Mesendoderm (in vitro differentiated cells): ENCODE results near the gene YPEL2.

Experiments used
- DNase-seq: peaks from one replicate; pipeline ENCODE4 v3.0.0; 2013
- H2AK5ac ChIP-seq: 2 replicates; pipeline ENCODE4 v1.6.1; 2013; ENCODE audit warnings: low read length, inconsistent platforms
- H2BK120ac ChIP-seq: 2 replicates; pipeline ENCODE4 v1.6.1; 2013; ENCODE audit warnings: low read depth, mild to moderate bottlenecking, low read length, moderate library complexity, mixed read lengths
- H2BK15ac ChIP-seq: replicated peaks from 2 replicates; pipeline ENCODE4 v1.6.1; 2013; ENCODE audit warnings: low read depth, mild to moderate bottlenecking, moderate library complexity
- H2BK5ac ChIP-seq: 2 replicates; pipeline ENCODE4 v1.6.1; 2013; ENCODE audit warnings: low read length, inconsistent platforms
- H3K18ac ChIP-seq: 2 replicates; pipeline ENCODE4 v1.6.1; 2013; ENCODE audit warnings: mild to moderate bottlenecking, low read length, mixed read lengths
- H3K23ac ChIP-seq: one replicate; pipeline ENCODE4 v1.6.1; 2013; ENCODE audit warnings: low read length
- H3K27ac ChIP-seq: 2 replicates; pipeline ENCODE4 v1.5.1; 2013; ENCODE audit warnings: low read depth, mild to moderate bottlenecking, inconsistent platforms, low read length, moderate library complexity
- H3K27me3 ChIP-seq: 2 replicates; pipeline ENCODE4 v1.6.1; 2013; ENCODE audit warnings: low read length, control low read depth, mild to moderate bottlenecking, inconsistent platforms; ENCODE audit not compliant: insufficient read depth, poor library complexity
- H3K36me3 ChIP-seq: 2 replicates; pipeline ENCODE4 v1.6.1; 2013; ENCODE audit warnings: low read length, inconsistent platforms; ENCODE audit not compliant: control insufficient read depth, insufficient read depth
- H3K4ac ChIP-seq: one replicate; pipeline ENCODE4 v1.6.1; 2013; ENCODE audit warnings: low read depth, mild to moderate bottlenecking, low read length, moderate library complexity
- H3K4me1 ChIP-seq: 2 replicates; pipeline ENCODE4 v1.6.1; 2013; ENCODE audit warnings: low read depth, low read length, inconsistent platforms; ENCODE audit not compliant: control insufficient read depth
- H3K4me2 ChIP-seq: 2 replicates; pipeline ENCODE4 v1.6.1; 2013; ENCODE audit warnings: low read length
- H3K4me3 ChIP-seq: 2 replicates; pipeline ENCODE4 v1.5.1; 2013; ENCODE audit warnings: mild to moderate bottlenecking, low read length
- H3K56ac ChIP-seq: one replicate; pipeline ENCODE4 v1.6.1; 2013; ENCODE audit warnings: low read length
- H3K79me1 ChIP-seq: 2 replicates; pipeline ENCODE4 v1.6.1; 2013; ENCODE audit warnings: low read length, inconsistent platforms
- H3K79me2 ChIP-seq: 2 replicates; pipeline ENCODE4 v1.6.1; 2013; ENCODE audit warnings: mild to moderate bottlenecking, low read length; ENCODE audit not compliant: control insufficient read depth, insufficient read depth
- H3K9ac ChIP-seq: 2 replicates; pipeline ENCODE4 v1.6.1; 2013; ENCODE audit warnings: low read length, inconsistent platforms
- H4K5ac ChIP-seq: one replicate; pipeline ENCODE4 v1.6.1; 2013; ENCODE audit warnings: low read length
- H4K8ac ChIP-seq: one replicate; pipeline ENCODE4 v1.6.1; 2013; ENCODE audit warnings: low read depth, mild to moderate bottlenecking, control low read depth, low read length, moderate library complexity
- WGBS: extraction: QIAGEN DNeasy Blood & Tissue Kit; methylation state at CpG from one replicate; pipeline ENCODE4 v1.1.7; 2013; ENCODE audit warnings: low lambda C conversion rate, missing lambda C conversion rate; ENCODE audit not compliant: insufficient coverage; ENCODE audit errors: extremely low coverage; 5-methylcytosine and 5-hydroxymethylcytosine counted together

YPEL2 gene

GRCh38 chr17:59396134-59396826, 64.8 kb downstream of the YPEL2 start:
- peaks cover 2% of the 10 kb centered on the region for H3K36me3 ChIP-seq

GRCh38 chr17:59397316-59398073, 66.0 kb downstream of the YPEL2 start:
- Histone ChIP-seq H2BK5ac (no peak overlapping the region), H3K56ac (no peak overlapping the region), H3K4me3 (no peak overlapping the region), H3K36me3 (peaks cover 2% of the 10 kb centered on the region), H3K27me3 (no peaks in the 10 kb centered on the region), H3K18ac (no peak overlapping the region), H2AK5ac (no peak overlapping the region), H4K5ac (no peak overlapping the region), H3K27ac (no peak overlapping the region), H3K4ac (no peak overlapping the region), H2BK120ac (no peak overlapping the region), H3K4me2 (no peak overlapping the region), H3K79me2 (no peaks in the 10 kb centered on the region), H3K4me1 (no peaks in the 10 kb centered on the region), H2BK15ac (no peak overlapping the region), H4K8ac (no peak overlapping the region), H3K79me1 (no peaks in the 10 kb centered on the region), H3K23ac (no peak overlapping the region), H3K9ac (no peak overlapping the region)
- no CpG with 5 or more reads among the region's 15 CpGs for WGBS
- no peak for DNase-seq

More at GRCh38 chr17:59396134-59396826, 64.8 kb downstream of the YPEL2 start:
- Histone ChIP-seq H3K27ac (no peak overlapping the region), H3K23ac (no peak overlapping the region), H3K27me3 (no peaks in the 10 kb centered on the region), H2BK15ac (no peak overlapping the region), H3K4me3 (no peak overlapping the region), H3K4me1 (no peaks in the 10 kb centered on the region), H4K8ac (no peak overlapping the region), H3K4me2 (no peak overlapping the region), H3K79me1 (no peaks in the 10 kb centered on the region), H3K56ac (no peak overlapping the region), H3K9ac (no peak overlapping the region), H2AK5ac (no peak overlapping the region), H3K18ac (no peak overlapping the region), H3K4ac (no peak overlapping the region), H2BK5ac (no peak overlapping the region), H4K5ac (no peak overlapping the region), H3K79me2 (no peaks in the 10 kb centered on the region), H2BK120ac (no peak overlapping the region)
- no peak for DNase-seq
- WGBS: no CpG with 5 or more reads among the region's 9 CpGs

GRCh38 chr17:59399914-59400313, 68.5 kb downstream of the YPEL2 start:
- WGBS: no CpG with 5 or more reads among the region's 7 CpGs
- Histone ChIP-seq H4K5ac (no peak overlapping the region), H3K36me3 (peaks cover 2% of the 10 kb centered on the region), H2BK15ac (no peak overlapping the region), H2BK120ac (no peak overlapping the region), H3K9ac (no peak overlapping the region), H3K79me1 (no peaks in the 10 kb centered on the region), H2BK5ac (no peak overlapping the region), H3K27me3 (no peaks in the 10 kb centered on the region), H3K4ac (no peak overlapping the region), H3K79me2 (no peaks in the 10 kb centered on the region), H3K18ac (no peak overlapping the region), H3K4me2 (no peak overlapping the region), H3K4me3 (no peak overlapping the region), H3K56ac (no peak overlapping the region), H3K23ac (no peak overlapping the region), H2AK5ac (no peak overlapping the region), H3K4me1 (no peaks in the 10 kb centered on the region), H3K27ac (no peak overlapping the region), H4K8ac (no peak overlapping the region)
- no peak for DNase-seq

GRCh38 chr17:59400858-59401257, 69.4 kb downstream of the YPEL2 start:
- Histone ChIP-seq H3K56ac (peak overlapping the region; percentile 67), H2BK120ac (no peak overlapping the region), H3K4me3 (no peak overlapping the region), H3K18ac (peak overlapping the region; percentile 68), H4K5ac (no peak overlapping the region), H3K9ac (no peak overlapping the region), H2BK15ac (no peak overlapping the region), H3K27me3 (no peaks in the 10 kb centered on the region), H3K79me2 (no peaks in the 10 kb centered on the region), H3K4me2 (no peak overlapping the region), H4K8ac (no peak overlapping the region), H3K4ac (no peak overlapping the region), H3K23ac (no peak overlapping the region), H3K79me1 (no peaks in the 10 kb centered on the region), H2AK5ac (no peak overlapping the region), H2BK5ac (no peak overlapping the region), H3K36me3 (peaks cover 2% of the 10 kb centered on the region), H3K4me1 (no peaks in the 10 kb centered on the region), H3K27ac (no peak overlapping the region)
- WGBS: no CpG with 5 or more reads among the region's 5 CpGs
- DNase-seq: no peak

- Histone ChIP-seq H3K27ac (no peak overlapping the region), H2AK5ac (no peak overlapping the region), H3K23ac (no peak overlapping the region), H2BK15ac (no peak overlapping the region), H3K4me3 (no peak overlapping the region), H3K79me2 (no peaks in the 10 kb centered on the region), H3K4me2 (no peak overlapping the region), H3K4ac (no peak overlapping the region), H2BK120ac (no peak overlapping the region), H2BK5ac (no peak overlapping the region), H3K4me1 (no peaks in the 10 kb centered on the region), H3K9ac (no peak overlapping the region), H3K79me1 (no peaks in the 10 kb centered on the region), H3K56ac (no peak overlapping the region), H3K36me3 (peaks cover 2% of the 10 kb centered on the region), H3K27me3 (no peaks in the 10 kb centered on the region), H3K18ac (no peak overlapping the region), H4K5ac (no peak overlapping the region), H4K8ac (no peak overlapping the region)
- WGBS: no CpG with 5 or more reads among the region's 3 CpGs
- DNase-seq: no peak
Measured at GRCh38 chr17:59401274-59401673, 69.8 kb downstream of the YPEL2 start.
